GM19193 (cell line): ENCODE measurements around the gene RAB27B.

ENCODE experiments used
- POLR2A ChIP-seq: IDR thresholded peaks from 4 replicates; pipeline ENCODE4 v1.6.1; 2011; ENCODE audit not compliant: insufficient read depth, insufficient read length; ENCODE audit errors: extremely low read depth

Gene RAB27B

DNA sequence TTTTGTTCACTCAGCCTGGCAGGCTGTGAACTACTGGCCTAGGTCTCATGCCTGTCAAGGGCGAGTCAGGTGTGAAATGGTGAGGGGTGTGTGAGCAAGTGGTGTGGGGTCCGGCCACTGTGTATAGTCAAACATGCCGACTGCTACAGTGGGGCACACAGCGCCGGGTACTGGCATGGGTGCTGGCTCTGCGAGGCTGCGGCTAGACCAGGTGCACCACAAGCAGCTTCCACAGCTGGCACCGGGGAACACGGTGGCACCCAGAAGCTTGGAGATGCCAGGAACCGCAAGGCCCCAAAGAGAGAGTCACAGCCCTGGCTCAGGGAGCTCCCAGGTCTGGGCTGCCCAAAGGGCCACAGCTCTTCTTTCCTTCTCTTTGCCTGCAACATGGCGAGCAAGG lies 81.3 kb downstream of the RAB27B start:
- TF ChIP-seq POLR2A: no peak

DNA sequence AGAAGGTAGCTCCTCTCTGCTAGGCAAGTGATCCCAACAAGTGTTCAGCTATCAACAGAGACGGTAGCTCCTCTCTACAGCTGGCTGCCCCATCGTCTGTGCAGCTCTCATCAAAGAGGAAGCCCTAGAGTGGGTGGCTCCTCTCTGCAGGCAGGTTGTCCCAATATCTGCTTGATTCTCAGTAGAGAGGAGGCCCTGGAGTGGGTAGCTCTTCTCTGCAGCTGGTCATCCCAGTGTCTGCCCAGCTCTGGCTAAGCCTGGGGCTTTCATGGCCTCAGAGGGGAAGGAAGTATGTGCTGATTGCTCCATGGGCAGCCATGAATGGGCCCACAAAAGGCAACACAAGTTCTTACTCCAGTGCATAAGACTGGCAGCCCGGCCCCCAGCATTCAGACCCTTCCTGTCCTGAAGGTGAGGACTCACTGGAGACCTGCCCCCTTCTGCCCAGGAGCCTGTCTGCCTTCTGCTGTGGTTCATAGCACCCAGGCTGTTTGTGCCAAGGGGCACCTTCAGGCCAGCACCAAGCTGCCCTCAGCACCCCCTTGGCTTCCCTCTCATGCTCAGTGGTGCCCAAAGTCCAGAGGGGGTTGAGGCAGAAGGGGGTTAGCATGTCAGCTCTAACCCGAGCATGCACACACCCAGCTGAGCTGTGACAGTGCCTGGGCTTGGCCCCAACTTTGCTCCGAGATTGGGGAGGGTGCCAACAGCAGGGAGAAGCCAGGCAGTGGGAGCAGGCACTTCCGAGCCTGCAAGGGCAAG lies 82.1 kb downstream of the RAB27B start:
- TF ChIP-seq POLR2A: no peak

DNA sequence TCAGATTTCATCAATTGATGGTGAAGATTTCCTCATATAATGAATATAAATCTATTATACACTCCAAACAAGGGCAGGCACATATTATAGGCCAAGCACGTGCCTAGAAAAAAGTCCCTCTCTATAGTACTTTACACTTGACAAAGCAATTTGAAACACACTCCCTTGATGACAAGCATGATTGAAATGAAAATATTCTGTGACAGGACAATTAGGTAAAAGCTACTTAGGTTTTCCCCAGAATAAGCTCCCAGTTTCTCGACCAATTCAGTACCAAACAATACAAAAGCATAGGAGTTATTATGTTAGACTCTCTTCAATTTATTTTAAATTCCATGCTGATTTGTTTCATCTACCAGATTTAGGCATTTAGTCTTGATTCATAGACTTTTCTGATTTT lies 83.3 kb downstream of the RAB27B start:
- no peak for TF ChIP-seq POLR2A

DNA sequence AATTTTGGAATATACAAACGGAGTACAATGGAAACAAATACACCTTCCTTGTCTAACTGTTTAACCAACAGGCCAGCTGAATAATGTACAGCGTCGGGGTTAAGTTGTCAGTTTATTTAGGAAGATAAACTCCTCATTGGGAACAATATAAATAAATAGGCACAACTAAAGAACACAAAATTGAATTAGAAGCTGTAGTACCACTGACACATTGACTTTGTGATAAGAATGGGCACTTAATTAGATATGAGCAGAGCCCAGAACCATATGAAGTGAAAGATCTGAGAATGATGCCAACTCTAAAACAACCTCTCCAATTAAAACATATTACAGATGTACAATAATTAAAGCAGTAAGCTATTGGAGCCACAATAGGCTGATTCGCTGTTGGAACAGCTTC lies 86.5 kb downstream of the RAB27B start:
- TF ChIP-seq POLR2A: no peak

DNA sequence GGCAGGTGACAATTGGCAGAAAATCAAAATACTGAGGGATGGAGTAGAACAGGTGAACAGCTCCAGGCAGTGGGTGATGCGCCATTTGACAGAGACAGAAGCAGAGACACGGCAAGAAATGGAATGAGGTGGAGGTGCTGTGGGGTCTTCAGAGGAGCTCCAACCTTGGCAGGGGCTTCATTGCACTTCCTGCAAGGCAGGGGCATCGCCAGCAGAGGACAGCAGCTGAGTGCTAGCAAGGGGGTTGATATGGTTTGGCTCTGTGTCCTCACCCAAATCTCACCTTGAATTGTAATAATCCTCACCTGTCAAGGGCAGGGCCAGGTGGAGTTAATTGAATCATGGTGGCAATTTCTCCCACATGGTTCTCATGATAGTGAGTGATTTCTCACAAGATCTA lies 88.2 kb downstream of the RAB27B start:
- TF ChIP-seq POLR2A: no peak

DNA sequence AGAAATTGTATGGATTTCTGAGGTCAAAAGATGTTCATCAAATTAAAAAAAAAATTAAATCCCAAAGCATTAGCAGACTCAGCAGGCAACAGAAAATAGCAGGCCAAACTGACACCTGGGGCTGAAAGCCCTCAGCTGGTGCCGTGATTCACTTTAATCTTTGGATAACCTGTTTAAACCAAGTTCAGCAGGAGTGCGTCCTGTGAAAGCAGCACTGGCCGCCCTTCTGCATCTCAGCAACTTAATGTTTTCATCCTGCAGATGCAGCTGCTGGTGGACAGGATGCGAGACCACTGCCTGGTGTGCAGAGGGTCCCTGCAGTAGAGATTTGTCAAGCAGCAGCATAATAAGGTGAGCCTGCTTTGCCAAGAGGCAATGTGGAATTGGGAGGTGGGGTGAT lies 89.8 kb downstream of the RAB27B start:
- no peak for TF ChIP-seq POLR2A

DNA sequence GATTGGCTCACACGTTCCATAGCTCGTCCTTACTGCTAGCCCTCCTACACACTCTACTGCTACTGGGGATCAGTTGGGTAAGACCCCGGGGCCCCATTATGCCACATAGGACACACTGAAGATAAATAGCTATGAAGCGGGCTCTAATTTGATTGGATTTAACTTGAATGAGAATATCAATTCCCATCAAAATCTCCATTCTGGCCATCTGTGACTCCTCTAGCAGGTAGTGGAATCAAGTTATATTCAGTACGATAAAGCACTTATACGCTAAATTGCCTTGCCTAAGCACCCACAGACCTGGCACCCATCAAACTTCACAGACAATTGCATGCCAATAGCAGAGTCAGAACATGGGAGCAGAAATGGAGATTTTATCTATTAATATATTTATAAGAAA lies 91.1 kb downstream of the RAB27B start:
- no peak for TF ChIP-seq POLR2A

DNA sequence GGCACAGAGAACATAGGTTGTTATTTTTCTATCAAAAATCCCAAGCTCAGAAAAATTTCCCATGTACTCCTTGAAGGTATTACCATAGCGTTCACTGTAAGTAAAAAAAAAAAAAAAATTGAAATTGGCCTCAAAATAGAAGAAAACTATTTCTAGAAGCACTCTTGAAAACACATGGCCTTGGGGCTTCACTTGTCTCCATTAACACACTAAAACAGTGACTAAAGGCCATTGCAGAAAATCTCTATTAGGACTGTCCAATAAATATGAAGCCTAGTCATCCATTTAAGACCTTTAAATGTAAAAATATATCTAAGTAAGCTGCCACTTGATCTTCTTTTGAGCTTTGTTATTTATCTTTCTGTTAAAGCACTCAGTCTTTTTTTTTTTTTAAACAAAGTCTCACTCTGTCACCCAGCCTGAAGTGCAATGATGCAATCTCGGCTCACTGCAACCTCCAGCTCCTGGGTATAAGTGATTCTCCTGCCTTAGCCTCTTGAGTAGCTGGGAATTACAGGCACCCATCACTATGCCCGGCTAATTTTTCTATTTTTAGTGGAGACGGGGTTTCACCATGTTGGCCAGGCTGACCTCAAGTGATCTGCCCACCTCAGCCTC lies 95.2 kb downstream of the RAB27B start:
- no peak for TF ChIP-seq POLR2A

DNA sequence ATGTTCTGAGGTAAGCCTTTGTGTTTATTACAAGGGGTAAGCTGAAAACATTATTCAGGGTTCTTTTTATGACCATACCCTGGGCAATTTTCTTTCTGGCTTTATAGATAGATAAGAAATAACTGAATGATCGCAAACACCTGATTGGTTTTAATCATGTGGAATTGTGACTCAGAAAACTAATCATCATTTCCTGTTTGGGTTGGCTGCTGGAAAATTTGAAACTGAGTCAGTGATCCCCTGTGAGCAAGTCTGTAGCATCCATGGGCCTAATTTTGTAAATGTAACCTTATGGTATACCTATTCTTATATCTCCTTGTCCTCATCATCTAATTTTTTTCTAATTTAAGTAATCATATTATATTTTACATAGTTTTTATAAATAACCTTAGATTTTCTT lies 96.7 kb downstream of the RAB27B start:
- TF ChIP-seq POLR2A: no peak

DNA sequence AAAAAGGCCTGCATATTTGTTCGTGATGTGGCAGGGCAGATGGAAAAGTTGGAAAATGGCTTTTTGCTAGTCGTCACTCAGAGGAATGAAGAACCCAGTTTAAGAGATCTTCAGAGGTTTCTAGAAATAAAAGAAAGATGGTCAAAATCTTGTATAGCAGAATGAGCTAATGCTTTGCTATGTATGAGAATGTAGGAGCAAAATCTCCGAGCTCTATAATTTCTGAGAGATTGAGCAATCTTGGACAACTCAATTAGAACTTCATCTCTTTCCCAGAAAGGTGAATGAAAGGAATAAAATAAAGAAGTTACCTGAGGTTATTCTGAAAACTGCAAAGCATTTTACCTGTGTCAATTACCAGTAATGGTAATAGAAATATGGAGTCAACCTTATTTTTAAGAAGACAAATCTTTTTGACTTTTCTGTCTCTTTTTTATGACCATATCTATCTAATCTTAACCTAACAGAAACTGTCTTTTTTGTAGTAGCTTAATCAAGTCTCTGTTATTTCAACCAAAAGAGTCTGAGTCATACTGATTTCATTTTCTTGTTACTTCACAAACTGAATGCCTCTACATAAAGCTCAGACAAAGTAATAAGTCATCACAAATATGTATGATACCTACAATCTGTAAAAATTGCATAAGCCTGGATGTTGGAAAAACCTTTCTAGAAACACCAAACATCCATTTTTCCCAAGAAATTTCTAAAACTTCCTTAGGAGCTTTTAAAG lies 98.5 kb downstream of the RAB27B start:
- no peak for TF ChIP-seq POLR2A

DNA sequence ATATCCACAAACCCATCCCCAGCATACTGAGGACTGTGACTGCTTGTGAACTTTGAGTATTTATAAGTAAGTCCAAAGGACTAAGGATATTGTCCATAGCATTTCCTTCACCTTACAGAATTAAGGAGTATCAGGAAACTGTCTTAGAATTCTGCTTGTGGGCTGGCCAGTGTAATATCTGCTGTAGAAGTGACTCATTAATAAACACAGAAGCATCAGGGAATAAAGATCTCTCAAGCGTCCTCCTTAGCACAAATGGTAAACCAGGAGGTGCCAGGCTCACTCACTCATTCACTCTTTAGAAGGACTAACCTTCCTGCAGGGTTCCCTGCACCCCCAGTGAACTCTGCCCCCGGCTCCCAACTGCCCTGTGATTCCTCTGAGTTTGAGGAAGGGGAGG lies 100.0 kb downstream of the RAB27B start:
- TF ChIP-seq POLR2A: no peak

DNA sequence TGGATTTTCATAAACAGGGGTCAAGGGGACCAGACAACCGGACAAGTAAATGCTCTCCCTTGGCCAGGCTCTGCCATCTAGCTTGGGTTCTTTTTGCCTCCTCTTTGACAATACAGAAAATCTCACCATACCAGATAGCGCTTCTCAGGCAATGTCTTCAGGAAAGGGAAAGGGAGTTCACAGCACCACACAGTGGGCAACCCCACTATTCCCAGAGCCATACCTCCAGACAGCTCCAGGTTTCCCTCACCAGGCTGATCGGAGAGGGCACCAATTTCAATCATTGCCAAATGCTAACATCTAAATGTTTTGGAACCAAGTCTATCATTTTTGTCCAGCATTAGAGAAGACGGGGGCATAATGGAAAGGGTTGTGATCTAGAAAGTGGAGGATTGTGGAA lies 102.9 kb downstream of the RAB27B start:
- no peak for TF ChIP-seq POLR2A

DNA sequence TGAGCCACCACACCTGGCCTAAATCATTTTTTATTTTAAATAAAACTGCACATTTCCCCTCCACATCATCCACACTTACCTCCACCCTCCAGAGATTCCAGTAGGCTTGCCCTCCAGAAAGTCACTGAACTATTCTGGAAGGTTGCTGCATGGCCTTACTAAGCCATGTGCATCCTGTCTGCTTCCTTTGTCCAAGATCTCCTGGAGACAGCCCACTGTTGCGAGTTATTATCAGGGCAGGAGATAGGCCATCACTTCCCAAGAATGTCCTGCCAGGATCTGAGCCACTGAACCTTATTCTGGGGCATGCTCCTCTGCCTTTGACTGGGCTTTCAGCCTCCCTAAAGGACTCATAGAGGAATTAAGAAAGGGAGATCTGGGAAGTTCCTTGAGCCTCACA lies 104.2 kb downstream of the RAB27B start:
- TF ChIP-seq POLR2A: no peak

DNA sequence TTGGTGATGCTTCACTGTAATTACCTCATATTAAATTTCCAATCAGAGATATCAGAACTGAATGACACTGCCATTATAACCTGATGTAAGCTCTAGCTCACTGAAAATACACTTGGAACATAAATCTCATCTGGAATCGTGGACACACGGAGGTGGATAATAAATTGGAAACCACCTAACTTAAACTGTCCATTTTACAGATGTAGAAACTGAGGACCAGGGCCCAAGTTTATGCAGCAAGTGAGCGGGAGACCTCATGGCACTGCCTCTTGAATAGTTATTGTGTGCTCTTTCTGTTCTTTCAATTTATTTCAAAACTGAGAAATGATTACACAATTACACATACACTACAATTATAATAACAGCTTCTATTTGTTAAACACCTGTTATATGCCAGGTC lies 110.2 kb downstream of the RAB27B start:
- TF ChIP-seq POLR2A: no peak

DNA sequence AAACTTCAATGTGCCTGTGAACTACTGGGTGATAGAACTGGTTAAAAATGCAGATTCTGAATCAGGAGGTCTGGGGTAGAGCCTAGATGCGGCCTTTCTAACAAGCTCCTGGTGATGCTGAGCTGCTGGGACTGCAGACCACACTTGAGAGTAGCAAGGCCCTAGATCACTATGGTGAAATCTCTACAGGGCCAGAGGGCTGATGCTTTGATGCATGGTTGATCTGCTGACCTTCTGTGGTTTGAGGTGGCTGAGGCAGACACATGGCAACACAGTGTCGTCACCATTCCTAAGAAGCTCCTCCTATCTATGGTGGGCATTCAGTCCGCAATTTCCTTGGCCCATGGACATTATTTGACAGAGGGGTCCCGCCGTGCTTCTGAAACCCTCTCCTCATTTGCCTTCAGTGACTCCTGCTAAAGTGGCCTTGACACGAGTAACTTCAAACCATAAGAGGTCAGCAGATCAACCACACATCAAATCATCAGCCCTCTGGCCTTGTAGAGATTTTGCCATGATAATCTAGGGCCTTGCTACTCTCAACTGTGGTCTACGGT lies 111.2 kb downstream of the RAB27B start:
- no peak for TF ChIP-seq POLR2A

DNA sequence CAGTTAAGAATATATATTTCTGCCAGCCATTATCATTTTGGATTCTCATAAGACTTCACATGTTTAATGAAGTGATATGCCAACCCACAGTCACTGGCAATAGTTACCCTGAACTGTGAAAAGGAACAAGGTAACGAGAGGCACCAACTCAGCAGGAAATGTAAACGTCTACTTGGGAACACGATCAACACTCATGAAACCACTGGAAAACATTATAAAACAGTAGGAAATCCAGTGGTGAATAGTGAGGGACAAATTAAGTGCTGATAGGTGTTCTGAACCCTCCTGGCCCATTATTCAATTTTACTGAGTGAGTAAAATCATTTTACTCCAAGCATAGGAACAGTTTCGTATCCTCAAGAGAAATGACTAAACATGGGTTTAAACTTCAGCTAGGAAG lies 113.9 kb downstream of the RAB27B start:
- no peak for TF ChIP-seq POLR2A

DNA sequence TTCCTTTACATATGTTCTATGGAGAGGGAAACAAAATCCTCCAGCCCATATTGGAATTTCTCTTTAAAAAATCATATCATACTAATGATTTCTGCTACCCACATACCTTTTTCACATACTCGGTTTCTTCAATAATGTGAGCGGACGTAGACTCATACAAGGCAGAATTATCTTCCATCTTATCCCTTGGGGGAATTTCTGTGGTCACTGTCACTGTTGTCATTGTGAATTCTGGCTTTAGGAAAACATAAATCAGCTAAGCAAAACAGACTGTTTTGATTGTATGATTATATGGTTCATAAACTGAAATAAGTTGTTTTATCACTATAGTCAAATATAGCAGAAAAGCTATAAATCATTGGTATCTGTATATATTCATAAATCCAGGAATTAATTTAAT lies 114.3 kb downstream of the RAB27B start:
- no peak for TF ChIP-seq POLR2A
